ENCODE measurements around the gene PF4V1. TPM values are rescaled to one million over a fixed set of nuclear protein-coding genes. Genes with fewer than 3 reads are reported as not detected.

Gene PF4V1
- total and polyA plus RNA-seq, 10 donors: 0.67 to 12.3 (median 2.3) TPM

GRCh38 chr4:73848183-73848777, 4.8 kb upstream of the PF4V1 start:
- Histone ChIP-seq H3K27me3 (replicated peaks in 1 of 7) (peaks cover 0 to 5% (median 0%) of the 10 kb centered on the region in 7 donors), H3K4me1 (peaks cover 0 to 21% (median 3%) of the 10 kb centered on the region in 6 donors), H3K9me3 (no peaks in the 10 kb centered on the region), H3K36me3 (no peaks in the 10 kb centered on the region), H3K4me3 (no peak overlapping the region), H3K27ac (peak overlapping the region in 1 of 8 donors; percentile 32)
- 73 to 100% (median 94%) methylated on average over 1 of the region's 1 CpG for WGBS, 5 donors
- DNase-seq: no peak
- intact Hi-C loops (cut with DNase I; ENCODE audit: low total_unique reads): no loop called here
- TF ChIP-seq POLR2AphosphoS5 (IDR thresholded peaks at IDR 0.05): no peak
- TF ChIP-seq CTCF (IDR thresholded peaks at IDR 0.05 in 8 of 11, conservative IDR thresholded peaks at IDR 0.05 in 3 of 11): no peak
- no peak for TF ChIP-seq POLR2A (IDR thresholded peaks at IDR 0.05)

- intact Hi-C loops (cut with DNase I; ENCODE audit: low total_unique reads): no loop called here
- H3K4me1 ChIP-seq: peaks cover 0 to 24% (median 3%) of the 10 kb centered on the region in 6 donors
- peaks cover 0 to 11% (median 0%) of the 10 kb centered on the region in 7 donors for H3K27me3 ChIP-seq (replicated peaks in 1 of 7)
- DNase-seq: no peak
- no peak for TF ChIP-seq POLR2AphosphoS5 (IDR thresholded peaks at IDR 0.05)
- TF ChIP-seq CTCF (IDR thresholded peaks at IDR 0.05 in 8 of 11, conservative IDR thresholded peaks at IDR 0.05 in 3 of 11): no peak
- no peak for TF ChIP-seq POLR2A (IDR thresholded peaks at IDR 0.05)
- WGBS, 5 donors: 82 to 93% (median 85%) methylated on average over 4 of the region's 4 CpGs
- no peak overlapping the region for H3K4me3 ChIP-seq
- H3K9me3 ChIP-seq: no peaks in the 10 kb centered on the region
- H3K36me3 ChIP-seq: no peaks in the 10 kb centered on the region
- no peak overlapping the region for H3K27ac ChIP-seq
Observed at GRCh38 chr4:73850261-73850970, 2.7 kb upstream of the PF4V1 start.

GRCh38 chr4:73851293-73851692, 1.8 kb upstream of the PF4V1 start:
- intact Hi-C loops (cut with DNase I; ENCODE audit: low total_unique reads): no loop called here
- DNase-seq: no peak
- TF ChIP-seq CTCF (IDR thresholded peaks at IDR 0.05 in 8 of 11, conservative IDR thresholded peaks at IDR 0.05 in 3 of 11) (no peak), POLR2AphosphoS5 (IDR thresholded peaks at IDR 0.05) (no peak)
- Histone ChIP-seq H3K9me3 (no peaks in the 10 kb centered on the region), H3K27me3 (replicated peaks in 1 of 7) (peaks cover 0 to 11% (median 0%) of the 10 kb centered on the region in 7 donors), H3K36me3 (no peaks in the 10 kb centered on the region), H3K27ac (no peak overlapping the region), H3K4me1 (peaks cover 0 to 25% (median 3%) of the 10 kb centered on the region in 6 donors), H3K4me3 (no peak overlapping the region)
- 47 to 73% (median 66%) methylated on average over 1 of the region's 1 CpG for WGBS, 5 donors

- H3K4me3 ChIP-seq: no peak overlapping the region
- DNase-seq: no peak
- H3K4me1 ChIP-seq: peaks cover 0 to 24% (median 3%) of the 10 kb centered on the region in 6 donors
- no peak overlapping the region for H3K27ac ChIP-seq
- H3K36me3 ChIP-seq: no peaks in the 10 kb centered on the region
- TF ChIP-seq CTCF (IDR thresholded peaks at IDR 0.05 in 8 of 11, conservative IDR thresholded peaks at IDR 0.05 in 3 of 11): no peak
- intact Hi-C loops (cut with DNase I; ENCODE audit: low total_unique reads): no loop called here
- peaks cover 0 to 11% (median 0%) of the 10 kb centered on the region in 7 donors for H3K27me3 ChIP-seq (replicated peaks in 1 of 7)
- no peaks in the 10 kb centered on the region for H3K9me3 ChIP-seq
Observed at GRCh38 chr4:73852771-73853170, 325 bp upstream of the PF4V1 start.
